ENCODE results near the gene BRIP1.

- TF ChIP-seq POLR2AphosphoS5 (IDR thresholded peaks at IDR 0.05; ENCODE audit: low read depth, low read length), result no peak
- no peak for TF ChIP-seq CTCF (IDR thresholded peaks at IDR 0.05)
- no peak for TF ChIP-seq TCF7L2 (IDR thresholded peaks at IDR 0.05; ENCODE audit: low read depth, low read length)
- TF ChIP-seq, protein P1, sequence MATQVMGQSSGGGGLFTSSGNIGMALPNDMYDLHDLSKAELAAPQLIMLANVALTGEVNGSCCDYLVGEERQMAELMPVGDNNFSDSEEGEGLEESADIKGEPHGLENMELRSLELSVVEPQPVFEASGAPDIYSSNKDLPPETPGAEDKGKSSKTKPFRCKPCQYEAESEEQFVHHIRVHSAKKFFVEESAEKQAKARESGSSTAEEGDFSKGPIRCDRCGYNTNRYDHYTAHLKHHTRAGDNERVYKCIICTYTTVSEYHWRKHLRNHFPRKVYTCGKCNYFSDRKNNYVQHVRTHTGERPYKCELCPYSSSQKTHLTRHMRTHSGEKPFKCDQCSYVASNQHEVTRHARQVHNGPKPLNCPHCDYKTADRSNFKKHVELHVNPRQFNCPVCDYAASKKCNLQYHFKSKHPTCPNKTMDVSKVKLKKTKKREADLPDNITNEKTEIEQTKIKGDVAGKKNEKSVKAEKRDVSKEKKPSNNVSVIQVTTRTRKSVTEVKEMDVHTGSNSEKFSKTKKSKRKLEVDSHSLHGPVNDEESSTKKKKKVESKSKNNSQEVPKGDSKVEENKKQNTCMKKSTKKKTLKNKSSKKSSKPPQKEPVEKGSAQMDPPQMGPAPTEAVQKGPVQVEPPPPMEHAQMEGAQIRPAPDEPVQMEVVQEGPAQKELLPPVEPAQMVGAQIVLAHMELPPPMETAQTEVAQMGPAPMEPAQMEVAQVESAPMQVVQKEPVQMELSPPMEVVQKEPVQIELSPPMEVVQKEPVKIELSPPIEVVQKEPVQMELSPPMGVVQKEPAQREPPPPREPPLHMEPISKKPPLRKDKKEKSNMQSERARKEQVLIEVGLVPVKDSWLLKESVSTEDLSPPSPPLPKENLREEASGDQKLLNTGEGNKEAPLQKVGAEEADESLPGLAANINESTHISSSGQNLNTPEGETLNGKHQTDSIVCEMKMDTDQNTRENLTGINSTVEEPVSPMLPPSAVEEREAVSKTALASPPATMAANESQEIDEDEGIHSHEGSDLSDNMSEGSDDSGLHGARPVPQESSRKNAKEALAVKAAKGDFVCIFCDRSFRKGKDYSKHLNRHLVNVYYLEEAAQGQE (IDR thresholded peaks at IDR 0.05; ENCODE audit: insufficient read depth in 1 of 2, low read depth in 2 of 2, low read length in 1 of 2), result no peak
Measured at GRCh38 chr17:61743766-61744165, 119.6 kb downstream of the BRIP1 start.
